ENCODE data around the gene TTC23. TPM values are rescaled to one million over a fixed set of nuclear protein-coding genes. Genes with fewer than 3 reads are reported as not detected.

TTC23 gene
- total and polyA plus RNA-seq, 9 of the 15 experiments (the other 6 are each of a cell fraction or from before 2014, with no cell fraction given): 0.41 to 4.5 (median 2.5) TPM

GRCh38 chr15:99148851-99149276 lies 100.5 kb downstream of the TTC23 start (continued):
- no peak for TF ChIP-seq REST (IDR thresholded peaks at IDR 0.05; ENCODE audit: borderline replicate concordance)
- no peak for TF ChIP-seq REST (CRISPR knock-in tag; IDR thresholded peaks at IDR 0.05; ENCODE audit: low read depth)
- no peak for TF ChIP-seq POLR2H (tag; IDR thresholded peaks at IDR 0.05; ENCODE audit: low read depth)
- no peak for TF ChIP-seq CHD1 (IDR thresholded peaks at IDR 0.05; ENCODE audit: low read length)
- no peak for TF ChIP-seq PURB (CRISPR knock-in tag; IDR thresholded peaks at IDR 0.05; ENCODE audit: low read depth)
- no peak for TF ChIP-seq FOS (IDR thresholded peaks at IDR 0.05; ENCODE audit: extremely low read depth, insufficient read length)

All from K562 (cell line).